Lower lobe of right lung (tissue), 2 donors: Measurements from ENCODE around the gene KHDC1. TPM values are rescaled to one million over a fixed set of nuclear protein-coding genes. Genes with fewer than 3 reads are reported as not detected.
"Not testable (repeated sequence)": the region's sequence is repeated elsewhere in the genome, so short reads cannot be mapped to it uniquely, and the experiment has no call there.

Experiments
- ATAC-seq, 2 donors: fragments of 200-7000 bp; cut with Tn5 transposase; one replicate each; pipeline ENCODE4 v1.9.1; 2020 to 2022; ENCODE audit warnings: mild to moderate bottlenecking in 2 of 2, moderate library complexity in 2 of 2
- DNase-seq: peaks from one replicate; pipeline ENCODE4 v3.0.0-alpha.2; 2020
- H3K27ac ChIP-seq: fragments of 200-600 bp; one replicate; pipeline ENCODE4 v1.8.0; 2022
- H3K27me3 ChIP-seq: fragments of 200-600 bp; one replicate; pipeline ENCODE4 v1.8.0; 2022; ENCODE audit warnings: low read depth
- H3K36me3 ChIP-seq: fragments of 200-600 bp; one replicate; pipeline ENCODE4 v1.8.0; 2022; ENCODE audit warnings: mild to moderate bottlenecking
- H3K4me1 ChIP-seq: fragments of 200-600 bp; one replicate; pipeline ENCODE4 v1.8.0; 2022
- H3K4me3 ChIP-seq: fragments of 200-600 bp; one replicate; pipeline ENCODE4 v1.8.0; 2022; ENCODE audit warnings: mild to moderate bottlenecking
- H3K9me3 ChIP-seq: fragments of 200-600 bp; one replicate; pipeline ENCODE4 v1.8.0; 2022
- intact Hi-C: fragments of 100-400 bp; cut with DNase I; formaldehyde crosslinking; loops from one replicate; pipeline ENCODE4 v1.11.0; 2022
- total RNA-seq: library from RNA; stranded (reverse); fragmentation: NEBNext Ultra II Directional; extraction: Animal tissue kit (Norgen Biotek cat#: 25700); gene quantifications from one replicate; pipeline ENCODE4 v1.2.1, GENCODE V29; 2021
- TF ChIP-seq, protein P1 (sequence below): fragments of 200-600 bp; IDR thresholded peaks from one replicate; pipeline ENCODE4 v1.8.0; 2022; ENCODE audit warnings: antibody characterized with exemption, mild to moderate bottlenecking
- donor health status: DM: no; HTN: yes; CAD: no; lungs with severe emphysema.

Gene KHDC1
- total RNA-seq, 1 donor from 2014 or later, result 1.7 TPM

DNA sequence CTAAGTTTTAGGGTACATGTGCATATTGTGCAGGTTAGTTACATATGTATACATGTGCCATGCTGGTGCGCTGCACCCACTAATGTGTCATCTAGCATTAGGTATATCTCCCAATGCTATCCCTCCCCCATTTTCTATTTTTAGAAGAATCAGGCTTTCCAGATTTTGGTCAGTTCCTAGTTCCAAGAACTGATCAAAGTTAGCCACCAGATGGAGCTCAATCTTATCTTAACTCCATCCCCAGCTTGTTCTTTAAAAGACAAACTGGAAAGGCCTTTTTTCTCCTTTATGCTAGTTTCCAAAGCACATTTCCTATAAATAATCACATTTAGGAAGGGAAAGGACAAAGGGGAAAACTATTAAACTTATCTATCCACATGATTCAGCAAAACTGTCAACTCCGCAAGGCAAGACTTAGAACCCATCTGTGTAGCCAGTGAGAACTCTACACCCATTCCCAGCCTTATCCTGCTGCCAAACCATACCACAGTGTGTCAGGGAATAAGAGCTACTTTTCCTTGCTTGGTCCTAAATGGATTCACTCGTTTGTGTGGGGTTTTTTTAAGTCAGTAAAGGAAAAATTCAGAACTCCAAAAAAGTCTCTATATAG, 22.8 kb upstream of the KHDC1 start:
- ATAC-seq (no peak), DNase-seq (no peak)
- TF ChIP-seq, protein P1, sequence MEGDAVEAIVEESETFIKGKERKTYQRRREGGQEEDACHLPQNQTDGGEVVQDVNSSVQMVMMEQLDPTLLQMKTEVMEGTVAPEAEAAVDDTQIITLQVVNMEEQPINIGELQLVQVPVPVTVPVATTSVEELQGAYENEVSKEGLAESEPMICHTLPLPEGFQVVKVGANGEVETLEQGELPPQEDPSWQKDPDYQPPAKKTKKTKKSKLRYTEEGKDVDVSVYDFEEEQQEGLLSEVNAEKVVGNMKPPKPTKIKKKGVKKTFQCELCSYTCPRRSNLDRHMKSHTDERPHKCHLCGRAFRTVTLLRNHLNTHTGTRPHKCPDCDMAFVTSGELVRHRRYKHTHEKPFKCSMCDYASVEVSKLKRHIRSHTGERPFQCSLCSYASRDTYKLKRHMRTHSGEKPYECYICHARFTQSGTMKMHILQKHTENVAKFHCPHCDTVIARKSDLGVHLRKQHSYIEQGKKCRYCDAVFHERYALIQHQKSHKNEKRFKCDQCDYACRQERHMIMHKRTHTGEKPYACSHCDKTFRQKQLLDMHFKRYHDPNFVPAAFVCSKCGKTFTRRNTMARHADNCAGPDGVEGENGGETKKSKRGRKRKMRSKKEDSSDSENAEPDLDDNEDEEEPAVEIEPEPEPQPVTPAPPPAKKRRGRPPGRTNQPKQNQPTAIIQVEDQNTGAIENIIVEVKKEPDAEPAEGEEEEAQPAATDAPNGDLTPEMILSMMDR, result peak; percentile 19
- no peaks in the 10 kb centered on the region for H3K36me3 ChIP-seq
- H3K9me3 ChIP-seq, result no peaks in the 10 kb centered on the region
- H3K27me3 ChIP-seq, result no peaks in the 10 kb centered on the region
- H3K4me1 ChIP-seq, result no peaks in the 10 kb centered on the region
- intact Hi-C loops, result no loop called here
- H3K4me3 ChIP-seq, result no peak overlapping the region
- no peak overlapping the region for H3K27ac ChIP-seq

GRCh38 chr6:73282871-73283270, 19.9 kb upstream of the KHDC1 start:
- intact Hi-C loops, result no loop called here
- Histone ChIP-seq H3K4me3 (no peak overlapping the region), H3K4me1 (no peaks in the 10 kb centered on the region), H3K27me3 (no peaks in the 10 kb centered on the region), H3K27ac (no peak overlapping the region), H3K36me3 (no peaks in the 10 kb centered on the region), H3K9me3 (no peaks in the 10 kb centered on the region)
- ATAC-seq, result no peak
- TF ChIP-seq, protein P1, result no peak
- DNase-seq, result no peak

DNA sequence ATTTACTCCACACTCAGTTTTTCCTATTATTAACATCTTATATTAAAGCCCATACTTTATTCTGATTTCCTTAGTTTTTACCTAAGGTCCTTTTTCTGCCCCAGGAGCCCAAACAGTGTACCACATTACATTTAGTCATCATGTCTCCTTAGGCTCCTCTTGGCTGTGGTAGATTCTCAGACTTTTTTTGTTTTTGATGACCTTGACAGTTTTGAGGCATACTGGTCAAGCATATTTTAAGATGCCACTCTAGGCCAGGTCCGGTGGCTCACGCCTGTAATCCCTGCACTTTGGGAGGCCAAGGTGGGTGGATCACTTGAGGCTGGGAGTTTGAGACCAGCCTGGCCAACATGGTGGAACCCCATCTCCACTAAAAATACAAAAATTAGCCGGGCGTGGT, 18.7 kb upstream of the KHDC1 start:
- H3K36me3 ChIP-seq, DNase-seq, ATAC-seq, H3K27ac ChIP-seq, intact Hi-C loops, H3K4me3 ChIP-seq, H3K4me1 ChIP-seq, H3K9me3 ChIP-seq, H3K27me3 ChIP-seq: not testable (repeated sequence)

DNA sequence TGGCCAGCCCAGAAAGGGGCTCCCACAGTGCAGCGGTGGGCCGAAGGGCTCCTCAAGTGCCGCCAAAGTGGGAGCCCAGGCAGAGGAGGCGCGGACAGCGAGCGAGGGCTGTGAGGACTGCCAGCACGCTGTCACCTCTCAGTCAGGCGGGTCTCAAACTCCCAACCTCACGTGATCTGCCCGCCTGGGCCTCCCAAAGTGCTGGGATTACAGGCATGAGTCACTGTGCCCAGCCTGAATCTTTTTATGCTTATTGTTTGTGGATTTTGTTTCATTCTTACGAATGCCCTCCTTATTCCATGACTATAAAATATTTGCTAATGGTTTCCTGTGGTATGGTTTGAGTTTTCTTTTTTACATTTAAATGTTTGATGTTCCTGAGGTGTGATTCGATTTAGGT, 6.3 kb upstream of the KHDC1 start:
- H3K9me3 ChIP-seq, DNase-seq, intact Hi-C loops, H3K27ac ChIP-seq, H3K36me3 ChIP-seq, H3K4me3 ChIP-seq, H3K27me3 ChIP-seq, ATAC-seq, H3K4me1 ChIP-seq: not testable (repeated sequence)

GRCh38 chr6:73268896-73269295, 5.9 kb upstream of the KHDC1 start:
- intact Hi-C loops, H3K9me3 ChIP-seq, H3K27me3 ChIP-seq, H3K4me1 ChIP-seq, ATAC-seq, DNase-seq, H3K36me3 ChIP-seq, H3K27ac ChIP-seq, H3K4me3 ChIP-seq: not testable (repeated sequence)

- intact Hi-C loops, result no loop called here
- Histone ChIP-seq H3K4me1 (peaks cover 9% of the 10 kb centered on the region), H3K27ac (no peak overlapping the region), H3K36me3 (no peaks in the 10 kb centered on the region), H3K4me3 (no peak overlapping the region), H3K27me3 (no peaks in the 10 kb centered on the region), H3K9me3 (no peaks in the 10 kb centered on the region)
- no peak for ATAC-seq
- DNase-seq, result no peak
- TF ChIP-seq, protein P1, result no peak
Measured at GRCh38 chr6:73264446-73264845, 1.4 kb upstream of the KHDC1 start.

DNA sequence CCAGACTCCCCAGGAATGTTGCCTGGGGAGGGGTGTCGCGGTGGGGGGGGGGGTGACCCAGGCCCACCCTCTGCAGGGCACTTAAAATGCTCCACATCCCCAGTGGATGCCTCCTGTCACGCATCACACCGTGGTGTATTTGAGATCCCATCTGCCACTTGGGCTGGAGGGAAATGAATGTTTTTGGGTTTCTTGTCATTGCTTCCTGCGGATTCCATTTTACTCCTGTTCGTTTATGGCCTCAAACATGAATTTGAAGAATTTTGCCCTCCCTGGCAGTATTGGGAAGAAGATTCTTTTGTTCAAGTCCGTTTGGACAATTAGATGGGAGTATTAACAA, 544 bp upstream of the KHDC1 start:
- peaks cover 9% of the 10 kb centered on the region for H3K4me1 ChIP-seq
- TF ChIP-seq, protein P1, result no peak
- intact Hi-C loops, result no loop called here
- DNase-seq (no peak), ATAC-seq (no peak)
- no peaks in the 10 kb centered on the region for H3K27me3 ChIP-seq
- H3K36me3 ChIP-seq, result no peaks in the 10 kb centered on the region
- H3K4me3 ChIP-seq, result peak overlapping the region; percentile 75
- peak overlapping the region; percentile 63 for H3K27ac ChIP-seq
- H3K9me3 ChIP-seq, result no peaks in the 10 kb centered on the region
